ENCODE results near the gene LOXL1. TPM values are rescaled to one million over a fixed set of nuclear protein-coding genes. Genes with fewer than 3 reads are reported as not detected.

Gene LOXL1
- total and polyA plus RNA-seq, 9 of the 15 experiments (the other 6 are each of a cell fraction or from before 2014, with no cell fraction given), result 0.14 TPM; not detected in 8

DNA sequence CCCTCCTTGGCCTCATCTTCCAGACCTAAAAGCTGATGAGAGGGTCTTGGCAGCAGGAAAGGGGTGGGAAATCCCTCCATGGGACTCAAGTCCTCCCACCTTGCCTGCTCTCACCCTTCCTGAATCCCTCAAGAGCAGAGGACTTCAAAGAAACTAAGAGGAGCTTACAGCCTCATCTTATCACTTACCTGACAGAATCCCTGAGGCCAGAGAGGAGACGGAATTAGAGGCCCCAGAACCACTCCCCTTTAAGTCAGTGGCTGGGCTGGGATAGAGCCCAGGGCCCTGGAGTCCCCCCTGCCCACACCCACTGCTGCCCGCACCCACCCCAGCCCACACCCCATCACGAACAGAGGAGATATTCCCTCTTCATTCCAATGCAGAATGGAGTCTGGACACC lies 15.2 kb downstream of the LOXL1 start:
- H3K9me3 ChIP-seq (replicated peaks; ENCODE audit: control insufficient read depth, insufficient read depth, low read depth, low read length), result no peaks in the 10 kb centered on the region
- FAIRE-seq (no peak), ATAC-seq (no peak), DNase-seq (ENCODE audit: extremely low read depth in 1 of 4, low spot score in 3 of 4) (no peak)
- H3K27me3 ChIP-seq (ENCODE audit: control insufficient read depth in 2 of 2, insufficient read depth in 2 of 2, low read length in 2 of 2), result peaks cover 9 to 55% of the 10 kb centered on the region in 2 experiments; a peak in 4 of 5 replicates
- no peak overlapping the region for H3K4me3 ChIP-seq
- BruUV-seq (replicated peaks), result no TSS peak
- no peak overlapping the region for H3K9ac ChIP-seq (ENCODE audit: insufficient read depth in 1 of 2, low read depth in 2 of 2, low read length in 2 of 2)
- H3K27ac ChIP-seq (ENCODE audit: extremely low read depth, low read depth, low read length), result no peak overlapping the region
- WGBS (ENCODE audit: insufficient coverage, low coverage, missing lambda C conversion rate), result 0% methylated on average over 3 of the region's 3 CpGs
- ChIA-PET CTCF (ENCODE audit: low intra/inter-chr PET ratio) (no interaction called here), POLR2A (interaction anchor here (0.7 kb wide), 1 partner anchor 40 kb away, joined by 4 read pairs; no protein-coding TSS in a partner anchor)
- intact Hi-C loops (cut with micrococcal nuclease) (no loop called here), in situ Hi-C loops (cut with MboI) (no loop called here)
- H4K20me1 ChIP-seq (replicated peaks; ENCODE audit: control insufficient read depth, insufficient read depth, low read length), result peaks cover 12% of the 10 kb centered on the region; the same call in 1 of the 2 replicates
- no peaks in the 10 kb centered on the region for H3K36me3 ChIP-seq (ENCODE audit: control insufficient read depth, insufficient read depth, low read length)
- H3K9me1 ChIP-seq (ENCODE audit: control insufficient read depth, insufficient read depth, low read length), result no peaks in the 10 kb centered on the region
- no peak overlapping the region for H3K4me2 ChIP-seq (ENCODE audit: insufficient read depth, low read length)
- H3K79me2 ChIP-seq (ENCODE audit: control insufficient read depth, insufficient read depth, low read length), result no peaks in the 10 kb centered on the region
- H2AFZ ChIP-seq (ENCODE audit: low read depth, low read length), result no peak overlapping the region
- H3K4me1 ChIP-seq (replicated peaks in 1 of 2; ENCODE audit: control insufficient read depth in 2 of 2, insufficient read depth in 2 of 2, low read length in 2 of 2), result no peaks in the 10 kb centered on the region
- TF ChIP-seq HNRNPH1 (optimal IDR thresholded peaks at IDR 0.05; ENCODE audit: low read depth, low read length), result no peak
- TF ChIP-seq TSHZ1 (CRISPR knock-in tag; IDR thresholded peaks at IDR 0.05), result no peak
- TF ChIP-seq ZNF644 (tag; IDR thresholded peaks at IDR 0.05; ENCODE audit: low read depth), result no peak
- TF ChIP-seq RFX5 (IDR thresholded peaks at IDR 0.05; ENCODE audit: low read depth, low read length), result no peak
- no peak for TF ChIP-seq ETV5 (CRISPR knock-in tag; IDR thresholded peaks at IDR 0.05; ENCODE audit: low read depth)
- TF ChIP-seq, protein P1, sequence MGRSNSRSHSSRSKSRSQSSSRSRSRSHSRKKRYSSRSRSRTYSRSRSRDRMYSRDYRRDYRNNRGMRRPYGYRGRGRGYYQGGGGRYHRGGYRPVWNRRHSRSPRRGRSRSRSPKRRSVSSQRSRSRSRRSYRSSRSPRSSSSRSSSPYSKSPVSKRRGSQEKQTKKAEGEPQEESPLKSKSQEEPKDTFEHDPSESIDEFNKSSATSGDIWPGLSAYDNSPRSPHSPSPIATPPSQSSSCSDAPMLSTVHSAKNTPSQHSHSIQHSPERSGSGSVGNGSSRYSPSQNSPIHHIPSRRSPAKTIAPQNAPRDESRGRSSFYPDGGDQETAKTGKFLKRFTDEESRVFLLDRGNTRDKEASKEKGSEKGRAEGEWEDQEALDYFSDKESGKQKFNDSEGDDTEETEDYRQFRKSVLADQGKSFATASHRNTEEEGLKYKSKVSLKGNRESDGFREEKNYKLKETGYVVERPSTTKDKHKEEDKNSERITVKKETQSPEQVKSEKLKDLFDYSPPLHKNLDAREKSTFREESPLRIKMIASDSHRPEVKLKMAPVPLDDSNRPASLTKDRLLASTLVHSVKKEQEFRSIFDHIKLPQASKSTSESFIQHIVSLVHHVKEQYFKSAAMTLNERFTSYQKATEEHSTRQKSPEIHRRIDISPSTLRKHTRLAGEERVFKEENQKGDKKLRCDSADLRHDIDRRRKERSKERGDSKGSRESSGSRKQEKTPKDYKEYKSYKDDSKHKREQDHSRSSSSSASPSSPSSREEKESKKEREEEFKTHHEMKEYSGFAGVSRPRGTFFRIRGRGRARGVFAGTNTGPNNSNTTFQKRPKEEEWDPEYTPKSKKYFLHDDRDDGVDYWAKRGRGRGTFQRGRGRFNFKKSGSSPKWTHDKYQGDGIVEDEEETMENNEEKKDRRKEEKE (IDR thresholded peaks at IDR 0.05; ENCODE audit: borderline replicate concordance in 1 of 2, control insufficient read depth in 1 of 2, low read depth in 2 of 2, low read length in 1 of 2), result no peak
- no peak for TF ChIP-seq FOXA3 (CRISPR knock-in tag; conservative IDR thresholded peaks at IDR 0.05 in 1 of 2, IDR thresholded peaks at IDR 0.05 in 1 of 2)
- TF ChIP-seq RHOXF2B (CRISPR knock-in tag; conservative IDR thresholded peaks at IDR 0.05), result no peak
- TF ChIP-seq CUX1 (CRISPR knock-in tag; IDR thresholded peaks at IDR 0.05), result no peak

Data from K562 (cell line).